Putamen (tissue), 1 donor: ENCODE results near the gene SLC2A5.

Experiments used
- DNase-seq: peaks from one replicate; pipeline ENCODE4 v3.0.0-alpha.2; 2016; ENCODE audit warnings: low spot score

The SLC2A5 gene

GRCh38 chr1:9088807-9089206, 19.4 kb upstream of the SLC2A5 start:
- no peak for DNase-seq

- no peak for DNase-seq
Observed at GRCh38 chr1:9087411-9088125, 18.1 kb upstream of the SLC2A5 start.

- DNase-seq = no peak
Observed at GRCh38 chr1:9086796-9087195, 17.4 kb upstream of the SLC2A5 start.

- no peak for DNase-seq
Observed at GRCh38 chr1:9086045-9086444, 16.6 kb upstream of the SLC2A5 start.

GRCh38 chr1:9085306-9085940, 16.0 kb upstream of the SLC2A5 start:
- DNase-seq = no peak

- DNase-seq = no peak
Observed at GRCh38 chr1:9084906-9085305, 15.5 kb upstream of the SLC2A5 start.

GRCh38 chr1:9081473-9081872, 12.0 kb upstream of the SLC2A5 start:
- no peak for DNase-seq

GRCh38 chr1:9080705-9081291, 11.4 kb upstream of the SLC2A5 start:
- DNase-seq = no peak

- DNase-seq = no peak
Observed at GRCh38 chr1:9079988-9080704, 10.7 kb upstream of the SLC2A5 start.

GRCh38 chr1:9078752-9079500, 9.5 kb upstream of the SLC2A5 start:
- no peak for DNase-seq

GRCh38 chr1:9078015-9078751, 8.7 kb upstream of the SLC2A5 start:
- no peak for DNase-seq

- no peak for DNase-seq
Observed at GRCh38 chr1:9075022-9075421, 5.6 kb upstream of the SLC2A5 start.

GRCh38 chr1:9073143-9073542, 3.7 kb upstream of the SLC2A5 start:
- no peak for DNase-seq

GRCh38 chr1:9071554-9072235, 2.3 kb upstream of the SLC2A5 start:
- DNase-seq = no peak

- no peak for DNase-seq
Observed at GRCh38 chr1:9070486-9070885, 1.1 kb upstream of the SLC2A5 start.

- no peak for DNase-seq
Observed at GRCh38 chr1:9068981-9069325, 482 bp downstream of the SLC2A5 start.

GRCh38 chr1:9066945-9067807, 2.3 kb downstream of the SLC2A5 start:
- no peak for DNase-seq

- DNase-seq = no peak
Observed at GRCh38 chr1:9065213-9065751, 4.2 kb downstream of the SLC2A5 start.

- no peak for DNase-seq
Observed at GRCh38 chr1:9062846-9063245, 6.6 kb downstream of the SLC2A5 start.

- no peak for DNase-seq
Observed at GRCh38 chr1:9062021-9062471, 7.4 kb downstream of the SLC2A5 start.
